MCF 10A (cell line): ENCODE results near the gene TOP3A. TPM values are rescaled to one million over a fixed set of nuclear protein-coding genes. Genes with fewer than 3 reads are reported as not detected.

Experiments
- microRNA-seq: library from miRNA; unstranded; fragments of <30 nt; microRNA quantifications from one replicate; pipeline ENCODE4 v1.2.0, GENCODE V29; 2022
- total RNA-seq: library from RNA; stranded (reverse); gene quantifications from 2 replicates; pipeline ENCODE4 v1.2.3, GENCODE V29; 2022

The TOP3A gene
- total RNA-seq, 1 experiment from 2014 or later = 32.5 TPM

Small RNAs within 50 kb of the gene (microRNA-seq; reads per million reads assigned to microRNA genes)
- gene MIR6778 = not detected

Other genes with a start within 250 kb of the TOP3A start
- gene DRG2, start 227.0 kb downstream of the TOP3A start, total RNA-seq = 33.8 and 39.5 TPM in 2 replicates
- 0.20 and 1.1 TPM in 2 replicates for gene MYO15A, start 206.2 kb downstream of the TOP3A start, total RNA-seq
- gene ALKBH5, start 131.2 kb downstream of the TOP3A start, total RNA-seq = 69.5 and 85.1 TPM in 2 replicates
- 16.4 and 17.4 TPM in 2 replicates for gene LLGL1, start 89.4 kb downstream of the TOP3A start, total RNA-seq
- gene FLII, start 56.3 kb downstream of the TOP3A start, total RNA-seq = 564 and 601 TPM in 2 replicates
- 12.1 and 14.1 TPM in 2 replicates for gene MIEF2, start 54.3 kb downstream of the TOP3A start, total RNA-seq
- 10.9 and 16.8 TPM in 2 replicates for gene SMCR8, start 299 bp upstream of the TOP3A start, total RNA-seq
- gene SHMT1, start 48.6 kb upstream of the TOP3A start, total RNA-seq = 17.0 and 23.0 TPM in 2 replicates
- gene EVPLL, start 62.8 kb upstream of the TOP3A start, total RNA-seq = 0.70 and 0.88 TPM in 2 replicates
- not detected in 2 replicates for gene LGALS9C, start 161.8 kb upstream of the TOP3A start, total RNA-seq